ENCODE results near the gene FOXRED2.
"Not testable (repeated sequence)": the region's sequence is repeated elsewhere in the genome, so short reads cannot be mapped to it uniquely, and the experiment has no call there.

Gene FOXRED2

DNA sequence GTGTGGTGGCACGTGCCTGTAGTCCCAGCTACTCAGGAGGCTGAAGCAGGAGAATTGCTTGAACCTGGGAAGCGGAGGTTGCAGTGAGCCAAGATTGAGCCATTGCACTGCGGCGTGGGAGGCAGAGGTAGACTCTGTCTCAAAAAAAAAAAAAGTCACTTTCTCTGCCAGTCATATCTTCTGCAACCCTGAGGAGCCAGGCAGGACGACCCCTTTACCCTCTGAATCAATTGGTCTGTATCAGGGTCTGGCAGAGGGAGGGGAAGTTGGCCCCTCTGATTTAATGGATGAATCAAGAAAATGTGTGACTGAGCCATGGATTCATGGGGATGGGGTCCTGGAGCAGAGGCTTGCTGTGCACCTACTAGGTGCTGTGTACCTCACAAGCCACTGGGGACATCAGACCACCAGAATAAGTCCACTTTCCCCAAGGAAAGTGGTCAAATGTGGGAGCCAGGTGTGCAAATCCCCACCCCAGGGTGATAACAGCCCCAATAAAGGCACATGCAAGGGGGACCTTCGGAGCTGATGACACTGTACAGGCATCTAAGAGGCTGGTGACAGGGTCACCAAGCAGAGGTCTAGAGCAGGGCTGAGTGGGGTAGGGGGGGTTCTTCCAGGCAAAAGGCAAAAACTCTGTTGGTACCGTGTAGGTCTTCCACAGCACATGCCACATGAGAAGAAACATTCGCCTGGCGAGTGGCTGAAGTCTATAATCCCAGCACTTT lies 54.4 kb downstream of the FOXRED2 start:
- Histone ChIP-seq H4K20me1 (ENCODE audit: insufficient read depth, low read length) (no peaks in the 10 kb centered on the region), H3K36me3 (ENCODE audit: insufficient read depth, low read length) (no peaks in the 10 kb centered on the region), H3K4me3 (ENCODE audit: low read depth, low read length, poor library complexity, severe bottlenecking) (peak overlapping the region; percentile 31), H3K27ac (ENCODE audit: low read depth, low read length, poor library complexity, severe bottlenecking) (peak overlapping the region; percentile 98), H3K9ac (ENCODE audit: low read length) (peak overlapping the region; percentile 68), H3K9me2 (ENCODE audit: low read depth, low read length) (no peaks in the 10 kb centered on the region), H3K4me1 (ENCODE audit: insufficient read depth, low read length, severe bottlenecking) (peaks cover 64% of the 10 kb centered on the region), H3F3A (ENCODE audit: insufficient read depth, low read length) (peaks cover 8% of the 10 kb centered on the region), H3K79me2 (ENCODE audit: insufficient read depth, low read length) (no peaks in the 10 kb centered on the region), H3K9me3 (ENCODE audit: low read length) (no peaks in the 10 kb centered on the region), H2AFZ (ENCODE audit: low read length) (no peak overlapping the region), H3K27me3 (ENCODE audit: insufficient read depth, low read length) (no peaks in the 10 kb centered on the region), H3K4me2 (ENCODE audit: low read length) (peak overlapping the region; percentile 48)
- TF ChIP-seq EZH2 (IDR thresholded peaks at IDR 0.05; ENCODE audit: borderline replicate concordance, low read length) (no peak), CTCF (IDR thresholded peaks at IDR 0.05; ENCODE audit: low read length) (no peak)

DNA sequence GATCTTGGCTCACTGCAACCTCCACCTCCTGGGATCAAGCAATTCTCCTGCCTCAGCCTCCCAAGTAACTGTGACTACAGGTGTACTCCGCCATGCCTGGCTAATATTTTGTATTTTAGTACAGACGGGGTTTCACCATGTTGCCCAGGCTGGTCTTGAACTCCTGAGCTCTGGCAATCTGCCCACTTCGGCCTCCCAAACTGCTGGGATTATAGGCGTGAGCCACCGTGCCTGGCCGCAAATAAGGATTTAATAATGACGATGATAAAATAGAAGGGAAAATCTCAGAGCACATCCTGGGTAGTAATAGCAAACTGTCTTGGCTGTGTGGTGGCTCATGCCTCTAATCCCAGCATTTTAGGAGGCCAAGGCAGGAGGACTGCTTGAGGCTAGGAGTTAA lies 55.9 kb downstream of the FOXRED2 start:
- not testable (repeated sequence) for H3K9me3 ChIP-seq (ENCODE audit: low read length); H3F3A ChIP-seq (ENCODE audit: insufficient read depth, low read length); H2AFZ ChIP-seq (ENCODE audit: low read length); H3K27me3 ChIP-seq (ENCODE audit: insufficient read depth, low read length); H3K4me3 ChIP-seq (ENCODE audit: low read depth, low read length, poor library complexity, severe bottlenecking); H3K4me2 ChIP-seq (ENCODE audit: low read length); H3K79me2 ChIP-seq (ENCODE audit: insufficient read depth, low read length); H3K36me3 ChIP-seq (ENCODE audit: insufficient read depth, low read length); H3K9me2 ChIP-seq (ENCODE audit: low read depth, low read length); H4K20me1 ChIP-seq (ENCODE audit: insufficient read depth, low read length); H3K9ac ChIP-seq (ENCODE audit: low read length)
- Histone ChIP-seq H3K4me1 (ENCODE audit: insufficient read depth, low read length, severe bottlenecking) (peaks cover 62% of the 10 kb centered on the region), H3K27ac (ENCODE audit: low read depth, low read length, poor library complexity, severe bottlenecking) (peak overlapping the region; percentile 98)

- H3K36me3 ChIP-seq (ENCODE audit: insufficient read depth, low read length): no peaks in the 10 kb centered on the region
- no peak overlapping the region for H3K9ac ChIP-seq (ENCODE audit: low read length)
- no peak overlapping the region for H2AFZ ChIP-seq (ENCODE audit: low read length)
- no peak for TF ChIP-seq CTCF (IDR thresholded peaks at IDR 0.05; ENCODE audit: low read length)
- no peak for TF ChIP-seq EZH2 (IDR thresholded peaks at IDR 0.05; ENCODE audit: borderline replicate concordance, low read length)
- no peaks in the 10 kb centered on the region for H3K79me2 ChIP-seq (ENCODE audit: insufficient read depth, low read length)
- H3K27me3 ChIP-seq (ENCODE audit: insufficient read depth, low read length): no peaks in the 10 kb centered on the region
- H3K9me3 ChIP-seq (ENCODE audit: low read length): no peaks in the 10 kb centered on the region
- no peak overlapping the region for H3K4me2 ChIP-seq (ENCODE audit: low read length)
- peaks cover 59% of the 10 kb centered on the region for H3K4me1 ChIP-seq (ENCODE audit: insufficient read depth, low read length, severe bottlenecking)
- no peaks in the 10 kb centered on the region for H3K9me2 ChIP-seq (ENCODE audit: low read depth, low read length)
- H3K4me3 ChIP-seq (ENCODE audit: low read depth, low read length, poor library complexity, severe bottlenecking): no peak overlapping the region
- H3F3A ChIP-seq (ENCODE audit: insufficient read depth, low read length): peaks cover 8% of the 10 kb centered on the region
- no peaks in the 10 kb centered on the region for H4K20me1 ChIP-seq (ENCODE audit: insufficient read depth, low read length)
- H3K27ac ChIP-seq (ENCODE audit: low read depth, low read length, poor library complexity, severe bottlenecking): no peak overlapping the region
These were observed 57.2 kb downstream of the FOXRED2 start for GRCh38 chr22:36449596-36450175.

DNA sequence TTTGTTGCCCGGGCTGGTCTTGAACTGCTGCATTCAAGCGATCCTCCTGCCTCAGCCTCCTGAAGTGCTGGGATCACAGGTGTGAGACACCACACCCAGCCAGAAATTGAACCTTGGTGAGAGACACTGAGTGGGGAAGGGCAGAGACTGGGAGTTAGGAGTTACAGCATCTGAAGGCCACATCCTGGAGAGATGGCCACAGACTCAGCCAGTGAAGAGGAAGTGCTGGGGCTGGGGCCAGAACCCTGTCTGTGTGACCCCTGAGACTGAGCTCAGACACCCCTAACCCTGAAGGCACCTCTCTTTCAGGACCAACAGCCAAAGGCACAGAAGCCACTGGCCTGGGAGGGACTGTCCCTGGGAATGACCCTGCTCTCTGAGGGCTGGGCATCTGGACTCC lies 59.2 kb downstream of the FOXRED2 start:
- TF ChIP-seq CTCF (IDR thresholded peaks at IDR 0.05; ENCODE audit: low read length): no peak
- TF ChIP-seq EZH2 (IDR thresholded peaks at IDR 0.05; ENCODE audit: borderline replicate concordance, low read length): no peak
- H3K36me3 ChIP-seq (ENCODE audit: insufficient read depth, low read length): no peaks in the 10 kb centered on the region
- H3K9ac ChIP-seq (ENCODE audit: low read length): no peak overlapping the region
- no peak overlapping the region for H3K4me3 ChIP-seq (ENCODE audit: low read depth, low read length, poor library complexity, severe bottlenecking)
- H3K4me1 ChIP-seq (ENCODE audit: insufficient read depth, low read length, severe bottlenecking): peaks cover 40% of the 10 kb centered on the region
- H2AFZ ChIP-seq (ENCODE audit: low read length): no peak overlapping the region
- no peaks in the 10 kb centered on the region for H3K9me3 ChIP-seq (ENCODE audit: low read length)
- peaks cover 4% of the 10 kb centered on the region for H3F3A ChIP-seq (ENCODE audit: insufficient read depth, low read length)
- no peaks in the 10 kb centered on the region for H3K27me3 ChIP-seq (ENCODE audit: insufficient read depth, low read length)
- H3K9me2 ChIP-seq (ENCODE audit: low read depth, low read length): no peaks in the 10 kb centered on the region
- H4K20me1 ChIP-seq (ENCODE audit: insufficient read depth, low read length): no peaks in the 10 kb centered on the region
- no peak overlapping the region for H3K27ac ChIP-seq (ENCODE audit: low read depth, low read length, poor library complexity, severe bottlenecking)
- H3K4me2 ChIP-seq (ENCODE audit: low read length): no peak overlapping the region
- no peaks in the 10 kb centered on the region for H3K79me2 ChIP-seq (ENCODE audit: insufficient read depth, low read length)

Data from OCI-LY1 (cell line).